Measurements from ENCODE around the gene PIERCE2.
A peak's percentile ranks its signal among the peaks of the same experiment; 100 is the strongest.
"Not testable (repeated sequence)": the region's sequence is repeated elsewhere in the genome, so short reads cannot be mapped to it uniquely, and the experiment has no call there.

The PIERCE2 gene, protein sequence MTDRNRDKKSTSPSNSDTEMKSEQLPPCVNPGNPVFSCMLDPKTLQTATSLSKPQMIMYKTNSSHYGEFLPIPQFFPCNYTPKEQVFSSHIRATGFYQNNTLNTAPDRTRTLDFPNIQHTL

DNA sequence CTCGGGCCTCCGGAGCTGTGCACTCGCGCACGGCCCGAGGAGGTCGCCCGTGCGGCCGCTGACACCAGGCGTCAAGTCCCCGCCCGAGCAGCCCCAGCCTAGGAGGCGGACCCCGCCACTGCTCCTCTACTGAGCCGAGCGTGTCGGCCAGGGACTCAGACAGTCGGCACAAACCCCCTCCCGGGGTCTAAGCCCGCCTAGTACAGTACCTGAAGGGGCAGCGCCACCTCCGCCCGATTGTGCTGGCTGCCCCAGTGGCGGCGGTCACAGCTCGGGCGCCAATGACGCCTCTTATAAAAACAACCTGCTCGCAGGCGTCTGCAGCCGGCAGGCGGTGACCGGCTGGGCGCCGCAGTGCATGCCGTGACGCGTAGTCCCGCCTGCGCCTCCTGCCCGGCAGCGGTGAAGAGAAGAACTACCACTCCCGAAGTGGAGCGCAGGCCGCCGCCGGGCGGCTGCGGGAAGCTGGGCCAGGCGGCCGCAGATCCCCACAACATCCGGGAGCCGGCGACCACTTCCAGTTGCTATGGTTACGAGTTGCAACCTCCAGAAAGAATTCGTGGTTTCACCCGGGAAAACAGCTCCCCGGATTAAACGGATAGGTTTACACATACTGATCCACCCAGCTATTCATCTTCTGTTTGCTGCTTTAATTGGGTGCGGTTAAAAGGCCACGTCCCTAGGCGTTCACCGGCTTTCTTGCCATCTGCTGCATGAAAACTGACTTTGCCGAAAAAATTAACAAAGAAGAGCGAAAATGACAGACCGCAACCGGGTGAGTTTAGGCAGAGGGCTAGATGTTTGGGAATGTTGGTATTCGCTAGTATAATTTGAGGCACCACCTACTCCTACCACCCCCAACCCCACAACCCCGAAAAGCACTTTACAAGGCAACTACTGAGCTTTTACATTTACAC is at the start of gene PIERCE2, which contains the start of gene CCPG1:
Gene PIERCE2, plus strand, starts transcription at position 484 of the 917 bp plus-strand sequence. Its CDS starts 274 bp downstream, at position 758.
Gene CCPG1, minus strand, starts transcription at position 348 of the 917 bp plus-strand sequence. CDS start 18,935 bp downstream, outside the sequence.
- peak; percentile 91 for DNase-seq

DNA sequence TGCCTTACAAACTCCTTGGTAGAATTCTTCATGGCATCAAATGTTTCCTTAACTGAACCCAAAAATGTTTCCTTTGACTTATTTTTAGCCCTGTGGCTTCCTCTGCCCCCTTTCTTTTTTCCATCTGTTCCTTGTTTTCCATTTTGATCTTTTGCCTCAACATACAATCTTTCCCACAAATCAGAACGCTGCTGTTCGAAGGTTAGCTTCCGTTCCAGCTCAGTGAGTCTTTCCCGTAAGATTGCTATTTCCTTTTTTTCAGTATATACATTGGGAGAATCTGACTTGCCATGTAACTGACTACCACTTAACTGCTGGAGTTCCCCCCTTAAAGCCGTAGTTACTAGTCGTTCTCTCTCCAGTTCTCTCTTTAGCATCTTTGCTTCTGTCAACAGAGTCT is 48.0 kb upstream of the PIERCE2 start:
- no peak for DNase-seq

DNA sequence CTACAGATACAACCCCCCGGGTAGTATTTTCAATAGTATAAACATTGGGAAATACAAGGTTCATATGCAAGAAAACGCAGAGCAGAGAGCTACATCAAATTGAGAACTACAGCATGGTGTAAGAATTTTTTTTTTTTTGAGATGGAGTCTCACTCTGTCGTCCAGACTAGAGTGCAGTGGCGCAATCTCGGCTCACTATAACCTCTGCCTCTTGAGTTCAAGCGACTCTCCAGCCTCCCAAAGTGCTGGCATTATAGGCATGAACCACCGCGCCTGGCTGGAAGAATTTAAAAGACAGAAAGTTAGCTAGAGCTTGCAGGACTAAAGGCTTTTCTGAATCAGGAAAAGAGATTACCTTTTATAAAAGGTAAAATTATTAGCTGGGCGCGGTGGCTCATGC is 47.2 kb upstream of the PIERCE2 start:
- no peak for DNase-seq

DNA sequence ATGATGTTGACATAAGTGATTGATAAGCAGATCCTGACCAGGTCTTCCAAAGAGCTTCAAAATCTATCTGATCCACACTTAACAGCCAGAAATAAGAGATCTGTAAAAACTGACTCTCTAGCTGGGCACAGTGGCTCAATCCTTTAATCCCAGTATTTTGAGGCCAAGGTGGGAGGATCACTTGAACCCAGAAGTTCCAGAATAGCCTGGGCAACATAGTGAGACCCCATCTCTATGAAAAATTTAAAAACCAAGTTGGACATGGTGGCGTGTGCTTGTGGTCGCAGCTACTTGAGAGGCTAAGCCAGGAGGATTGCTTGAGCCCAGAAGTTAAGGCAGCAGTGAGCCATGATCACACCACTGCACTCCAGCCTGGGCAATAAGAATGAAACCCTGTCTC is 45.7 kb upstream of the PIERCE2 start:
- DNase-seq = no peak

DNA sequence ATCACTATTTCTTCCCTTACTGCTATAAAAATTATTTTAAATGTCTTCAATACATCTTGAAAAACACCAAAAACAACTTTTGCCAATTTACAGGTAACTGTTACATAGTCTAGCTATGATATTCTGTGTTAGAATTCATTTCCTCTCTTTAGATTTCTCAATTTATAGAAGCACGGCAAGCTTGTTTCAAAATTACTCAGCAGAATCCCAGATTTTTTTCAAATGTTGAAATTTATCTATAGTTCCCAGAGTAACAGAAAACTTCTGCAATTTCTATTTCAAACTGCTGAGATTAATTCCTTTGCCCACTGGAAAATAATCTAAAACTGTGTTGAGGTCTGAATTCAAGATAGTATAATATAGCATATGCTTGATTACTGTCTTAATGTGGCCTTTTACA is 41.3 kb upstream of the PIERCE2 start:
- no peak for DNase-seq

DNA sequence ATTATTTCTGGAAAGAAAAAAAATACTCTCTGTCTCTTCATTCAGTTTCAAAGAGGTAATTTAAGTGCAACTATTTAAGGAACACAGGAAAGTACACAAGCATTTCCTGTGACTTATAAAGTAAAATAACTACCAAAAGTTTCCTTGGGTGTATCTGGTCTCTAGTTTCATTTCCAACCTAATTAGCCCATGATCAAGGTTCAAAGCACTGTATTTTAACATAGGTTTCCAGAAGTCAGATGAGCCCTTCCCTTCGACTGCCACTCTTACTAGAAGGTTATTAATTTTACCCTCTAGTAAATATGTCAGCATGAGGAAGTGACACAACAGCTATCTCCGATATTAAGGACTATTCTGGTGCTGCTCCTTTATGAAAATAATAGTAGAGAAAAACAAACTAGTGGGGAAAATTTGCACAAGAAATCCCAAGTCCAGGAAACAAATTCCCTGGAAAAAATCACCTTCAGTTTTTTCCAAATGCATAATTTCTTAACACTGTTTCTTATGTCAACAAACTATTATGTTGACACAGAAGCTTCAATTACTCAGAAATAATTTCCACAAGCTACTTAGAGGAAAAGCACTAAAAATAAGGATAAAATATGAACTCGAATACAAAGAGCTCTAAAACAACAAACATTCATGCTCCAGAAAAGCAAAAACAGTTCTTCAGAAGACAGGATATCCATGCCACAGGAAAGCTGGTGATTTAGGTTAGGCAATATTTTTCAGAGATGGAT is 35.4 kb upstream of the PIERCE2 start:
- DNase-seq = no peak

DNA sequence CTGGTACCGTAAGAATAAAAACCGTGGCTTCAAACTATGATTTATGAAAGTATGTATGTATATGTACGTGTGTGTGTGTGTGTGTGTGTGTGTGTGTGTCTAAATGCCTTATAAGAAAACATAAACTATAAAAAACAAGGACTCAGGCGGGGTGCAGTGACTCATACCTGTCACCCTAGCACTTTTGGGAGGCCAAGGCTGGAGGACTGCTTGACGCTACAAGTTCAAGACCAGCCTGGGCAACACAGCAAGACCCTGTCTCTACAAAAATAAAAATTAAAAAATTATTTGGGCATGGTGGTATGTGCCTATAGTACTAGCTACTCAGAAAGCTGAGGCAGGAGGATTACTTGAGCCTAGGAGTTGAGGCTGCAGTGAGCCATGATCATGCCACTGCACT is 29.2 kb upstream of the PIERCE2 start:
- no peak for DNase-seq

DNA sequence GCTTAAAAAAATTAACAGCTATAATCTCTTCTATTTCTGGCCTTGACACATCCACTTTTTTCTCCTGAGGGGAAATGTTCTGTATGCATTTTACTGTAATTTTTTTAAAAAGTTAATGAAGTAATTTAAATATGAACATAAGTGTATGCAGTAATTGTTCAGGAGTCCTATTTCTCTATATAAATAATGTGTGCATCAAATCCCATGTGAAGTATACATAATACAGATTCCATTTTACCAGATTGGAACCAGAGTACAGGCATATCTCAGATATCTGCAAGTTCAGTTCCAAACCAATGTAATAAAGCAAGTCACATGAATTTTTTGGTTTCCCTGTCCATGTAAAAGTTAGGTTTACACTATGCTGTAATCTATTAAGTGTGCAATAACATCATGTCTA is 26.7 kb upstream of the PIERCE2 start:
- no peak for DNase-seq

DNA sequence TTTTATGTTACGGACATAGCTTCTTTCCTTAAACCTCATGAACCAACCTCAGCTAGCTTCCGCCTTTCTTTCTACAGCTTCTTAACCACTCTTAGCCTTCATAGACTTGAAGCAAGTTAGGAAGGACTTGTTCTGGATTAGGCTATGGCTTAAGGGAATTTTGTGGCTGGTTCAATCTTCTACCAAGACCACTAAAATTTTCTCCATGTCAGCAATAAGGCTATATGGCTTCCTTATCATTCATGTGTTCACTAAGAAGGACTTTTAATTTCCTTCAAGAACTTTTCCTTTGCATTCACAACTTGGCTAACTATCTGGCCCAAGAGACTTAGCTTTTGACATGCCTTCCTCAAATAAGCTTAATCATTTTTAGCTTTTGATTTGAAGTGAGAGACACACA is 24.6 kb upstream of the PIERCE2 start:
- DNase-seq = no peak

DNA sequence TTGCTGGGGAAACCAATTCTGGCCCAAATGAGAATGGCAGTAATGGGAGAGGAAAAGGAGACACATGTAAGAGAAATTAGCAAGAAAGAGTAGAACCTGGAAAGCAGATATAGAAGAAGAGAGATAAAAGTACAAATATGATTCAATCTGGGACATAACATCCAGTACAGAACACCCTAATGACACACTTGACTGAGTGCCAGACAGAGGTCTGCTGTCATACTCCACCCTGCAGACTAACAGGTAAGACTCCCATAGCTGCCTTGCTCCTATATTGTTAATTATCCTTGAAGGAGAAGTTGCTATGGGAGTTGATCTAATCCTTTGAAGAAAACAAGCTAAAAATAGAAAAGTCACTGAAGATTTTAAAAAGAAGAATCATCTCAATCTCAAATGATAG is 21.3 kb upstream of the PIERCE2 start:
- no peak for DNase-seq

DNA sequence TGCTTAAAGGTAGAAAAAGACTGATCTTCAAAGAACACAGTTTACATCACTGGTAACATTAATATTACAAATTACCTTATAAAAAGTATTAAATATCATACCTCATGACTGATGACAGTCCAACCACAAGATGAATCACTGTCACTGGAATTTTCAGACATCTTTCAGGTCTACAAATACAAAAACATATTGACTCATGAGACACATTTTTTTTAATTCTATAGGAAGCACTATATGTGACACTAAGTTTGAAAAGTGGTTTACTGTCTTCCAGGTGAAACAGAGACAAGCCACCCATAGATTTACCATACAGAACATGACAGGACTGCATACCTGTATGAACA is 19.1 kb upstream of the PIERCE2 start:
- DNase-seq = no peak

DNA sequence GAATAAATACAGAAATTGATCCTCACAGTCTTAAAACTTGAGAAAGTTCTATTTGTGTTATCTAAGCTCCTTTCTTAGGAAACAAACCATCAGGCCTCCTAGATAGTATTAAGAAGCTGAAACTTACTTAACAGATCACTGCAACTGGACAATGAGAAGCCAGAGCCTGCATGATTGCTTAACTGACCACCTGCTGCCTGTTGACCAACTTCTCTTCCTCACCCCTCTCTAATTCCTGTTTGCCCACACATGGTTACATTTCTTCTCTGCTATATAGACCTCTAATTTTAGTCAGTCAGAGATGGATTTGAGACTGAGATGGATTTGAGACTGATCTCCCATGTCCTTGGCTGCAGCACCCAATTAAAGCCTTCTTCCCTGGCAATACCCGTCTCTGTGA is 13.6 kb upstream of the PIERCE2 start:
- no peak for DNase-seq

DNA sequence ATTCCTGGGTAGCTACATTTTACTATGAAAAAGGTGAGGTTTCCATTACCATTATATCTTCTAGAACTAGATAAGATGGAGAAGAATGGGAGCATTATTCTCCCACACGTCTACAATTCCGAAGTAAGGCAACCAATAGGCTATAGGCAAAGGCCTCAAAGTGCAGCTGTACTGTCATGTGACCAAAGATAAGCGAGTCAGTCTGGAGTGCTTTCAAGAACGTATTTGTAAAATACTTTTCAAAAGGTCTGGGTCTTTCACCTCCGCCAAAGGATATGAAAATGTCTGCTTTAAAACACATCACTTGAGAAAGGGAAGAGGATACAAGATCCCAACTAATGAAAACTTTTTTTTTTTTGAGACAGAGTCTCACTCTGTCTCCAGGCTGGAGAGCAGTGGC is 10.1 kb upstream of the PIERCE2 start:
- DNase-seq = no peak

DNA sequence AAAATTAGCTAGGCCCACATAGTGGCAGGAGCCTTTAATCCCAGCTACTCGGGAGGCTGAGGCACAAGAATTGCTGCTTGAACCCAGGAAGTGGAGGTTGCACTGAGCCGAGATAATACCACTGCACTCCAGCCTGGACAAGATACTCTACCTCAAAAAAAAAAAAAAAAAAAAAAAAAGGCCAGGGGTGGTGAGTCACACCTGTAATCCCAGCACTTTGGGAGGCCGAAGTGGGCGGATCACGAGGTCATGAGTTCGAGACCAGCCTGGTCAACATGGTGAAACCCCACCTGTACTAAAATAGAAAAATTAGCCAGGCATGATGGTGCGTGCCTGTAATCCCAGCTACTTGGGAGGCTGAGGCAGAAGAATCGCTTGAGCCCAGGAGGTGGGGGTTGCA is 8.2 kb upstream of the PIERCE2 start:
- not testable (repeated sequence) for DNase-seq

DNA sequence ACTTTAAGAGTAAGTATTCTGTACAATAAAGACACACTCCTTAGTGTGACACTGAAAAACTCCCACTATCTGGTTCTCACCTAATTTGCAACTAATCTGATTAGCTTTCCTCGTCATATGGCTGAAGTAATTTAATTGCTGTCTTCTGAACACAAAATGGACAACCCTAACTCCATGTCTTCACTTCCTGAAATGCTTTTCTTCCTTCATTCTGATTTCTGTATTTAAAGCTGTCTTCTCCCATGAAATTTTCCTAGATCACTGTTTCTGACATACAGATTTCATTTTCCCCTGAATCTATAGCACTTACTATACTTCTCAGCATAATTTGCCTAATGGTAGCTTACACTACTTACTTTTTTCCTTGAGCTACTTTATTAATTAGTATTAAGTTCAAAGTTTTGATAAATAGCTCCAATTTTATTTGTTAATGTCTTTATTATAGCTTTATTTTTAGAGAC is 6.5 kb upstream of the PIERCE2 start:
- DNase-seq = no peak

DNA sequence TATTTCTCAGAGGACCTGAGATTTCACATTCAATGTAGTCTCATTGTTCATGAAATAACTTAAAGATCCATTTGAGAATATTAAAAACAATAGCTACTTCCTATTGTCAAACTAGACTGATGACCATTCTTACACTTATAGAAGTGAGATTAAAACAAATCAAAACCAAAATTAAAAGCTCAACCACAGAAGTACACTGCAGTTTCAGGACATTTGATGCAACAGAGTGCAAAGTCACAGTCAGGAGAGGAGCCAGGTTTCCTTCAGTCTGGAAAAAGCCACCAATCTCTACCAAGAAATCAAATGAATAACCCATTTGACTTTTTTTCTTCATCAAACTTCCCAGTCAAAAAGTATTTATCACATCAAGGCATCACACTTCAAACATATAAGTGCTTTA is 5.6 kb upstream of the PIERCE2 start:
- DNase-seq = no peak

DNA sequence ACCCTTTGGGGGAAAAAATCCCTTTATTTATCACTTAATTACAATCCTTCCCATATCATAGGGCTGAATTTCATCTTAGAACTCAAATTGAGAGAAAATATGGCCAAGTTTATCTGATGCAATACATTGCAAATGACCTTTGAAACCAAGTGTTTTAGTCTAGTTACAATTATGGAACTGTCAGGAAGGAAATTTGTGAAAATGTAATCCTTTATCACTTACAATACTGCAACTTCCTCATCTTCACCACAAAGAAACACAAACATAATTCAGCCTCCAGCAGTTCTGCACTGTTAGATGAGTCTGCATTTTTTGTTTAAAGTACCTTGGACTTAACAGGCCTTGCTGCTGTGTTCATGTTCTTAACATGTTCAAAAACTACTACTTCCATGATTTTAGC is 4.8 kb upstream of the PIERCE2 start:
- no peak for DNase-seq

DNA sequence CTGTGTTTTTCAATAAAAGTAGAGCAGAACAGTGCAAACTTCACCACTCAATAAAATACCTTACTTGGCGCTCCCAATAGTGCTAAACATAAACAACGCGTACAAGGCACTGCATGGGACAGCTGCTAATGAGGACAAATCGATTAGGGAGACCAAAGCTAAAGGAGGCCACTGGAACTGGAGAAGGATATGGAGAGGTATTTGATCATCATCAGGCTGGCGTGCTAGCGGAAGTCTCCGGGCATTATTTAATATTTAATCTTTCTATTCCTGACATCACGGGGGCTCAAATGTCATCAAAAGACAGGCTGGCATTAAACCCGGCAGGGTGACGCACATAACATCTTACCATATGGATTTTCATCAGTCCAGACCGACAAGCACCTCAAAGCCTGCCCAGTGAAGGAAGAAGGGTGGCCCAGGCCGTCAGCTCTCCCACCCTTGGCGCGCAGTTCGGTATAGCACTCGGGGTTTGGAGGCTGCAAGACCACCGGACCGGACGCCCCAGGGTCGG is 740 bp upstream of the PIERCE2 start:
- no peak for DNase-seq

DNA sequence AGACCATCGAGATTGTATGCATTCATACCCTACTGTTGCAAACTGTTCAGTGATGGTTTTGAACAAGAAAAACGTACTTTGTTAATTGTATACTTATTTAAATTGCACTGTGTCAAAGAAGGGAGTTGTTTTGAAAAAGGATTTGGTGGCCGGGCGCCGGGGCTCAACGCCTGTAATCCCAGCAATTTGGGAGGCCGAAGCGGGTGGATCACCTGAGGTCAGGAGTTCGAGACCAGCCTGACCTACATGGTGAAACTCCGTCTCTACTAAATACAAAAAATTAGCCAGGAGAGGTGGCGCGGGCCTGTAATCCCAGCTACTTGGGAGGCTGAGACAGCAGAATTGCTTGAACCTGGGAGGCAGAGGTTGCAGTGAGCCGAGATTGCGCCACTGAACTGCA is 681 bp downstream of the PIERCE2 start:
- not testable (repeated sequence) for DNase-seq

DNA sequence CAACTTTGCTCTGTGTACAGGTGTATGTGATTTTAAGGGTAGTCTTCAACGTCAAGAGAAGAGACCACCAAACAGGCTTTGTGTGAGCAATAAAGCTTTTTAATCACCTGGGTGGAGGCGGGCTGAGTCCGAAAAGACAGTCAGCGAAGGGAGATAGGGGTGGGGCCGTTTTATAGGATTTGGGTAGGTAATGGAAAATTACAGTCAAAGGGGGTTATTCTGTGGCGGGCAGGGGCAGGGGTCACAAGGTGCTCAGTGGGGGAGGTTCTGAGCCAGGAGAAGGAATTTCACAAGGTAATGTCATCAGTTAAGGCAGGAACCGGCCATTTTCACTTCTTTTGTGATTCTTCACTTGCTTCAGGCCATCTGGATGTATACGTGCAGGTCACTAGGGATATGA is 9.4 kb downstream of the PIERCE2 start:
- not testable (repeated sequence) for DNase-seq

DNA sequence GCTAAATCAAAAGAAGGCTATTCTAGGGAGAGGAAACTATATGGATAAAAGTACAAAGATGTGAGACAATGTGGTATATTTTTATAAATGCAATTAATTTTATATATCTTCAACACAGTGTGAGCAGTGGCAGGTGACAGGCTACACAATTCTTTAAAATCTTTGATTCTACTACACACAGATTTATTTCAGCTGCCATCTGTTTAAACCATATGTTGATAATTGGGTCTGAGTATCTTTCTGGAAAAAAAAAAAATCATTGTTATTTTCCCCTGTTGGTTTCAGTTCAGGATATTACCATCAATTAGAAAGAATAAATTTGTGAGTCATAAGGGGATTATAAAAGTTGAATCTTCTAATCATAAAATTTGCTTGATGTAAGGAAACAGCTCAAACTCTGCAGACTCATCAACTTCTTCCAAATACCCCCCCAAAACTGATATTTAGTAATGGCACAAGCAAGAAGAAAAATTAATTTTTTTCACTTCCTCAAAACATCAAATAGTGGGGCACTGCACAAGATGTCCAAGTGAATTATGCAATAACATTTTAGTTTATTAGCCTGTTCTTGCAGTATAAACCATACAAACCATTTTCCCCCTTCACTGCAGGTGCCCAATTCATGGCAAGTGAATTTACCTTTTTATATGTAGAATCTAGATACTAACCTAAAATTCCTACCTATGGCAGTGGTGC is 12.0 kb downstream of the PIERCE2 start:
- no peak for DNase-seq

DNA sequence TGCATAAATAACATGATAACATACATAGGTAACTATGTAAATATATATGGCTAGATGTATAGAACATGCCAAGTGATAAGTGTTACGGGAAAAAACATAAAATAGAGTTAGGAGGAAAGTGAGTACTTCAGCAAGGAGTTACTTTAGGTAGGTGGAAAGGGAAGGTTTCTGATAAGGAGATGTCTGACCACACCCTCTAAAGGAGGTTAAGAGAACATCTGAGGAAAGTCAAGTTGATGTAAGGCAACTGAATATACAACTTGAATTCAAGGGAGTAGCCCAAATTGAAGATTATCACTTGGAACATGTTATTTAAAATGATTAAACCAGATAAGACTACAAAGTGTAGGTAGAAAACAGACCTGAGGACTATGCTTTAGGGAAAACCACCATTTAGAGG is 13.8 kb downstream of the PIERCE2 start:
- no peak for DNase-seq
